Nucleus accumbens (tissue), 56 donors: ENCODE measurements around the gene FAM107A.

Experiments used
- DNase-seq, 56 donors: peaks; one replicate each; lab custom pipeline; 2025; lab: John Stamatoyannopoulos, UW

Gene FAM107A

DNA sequence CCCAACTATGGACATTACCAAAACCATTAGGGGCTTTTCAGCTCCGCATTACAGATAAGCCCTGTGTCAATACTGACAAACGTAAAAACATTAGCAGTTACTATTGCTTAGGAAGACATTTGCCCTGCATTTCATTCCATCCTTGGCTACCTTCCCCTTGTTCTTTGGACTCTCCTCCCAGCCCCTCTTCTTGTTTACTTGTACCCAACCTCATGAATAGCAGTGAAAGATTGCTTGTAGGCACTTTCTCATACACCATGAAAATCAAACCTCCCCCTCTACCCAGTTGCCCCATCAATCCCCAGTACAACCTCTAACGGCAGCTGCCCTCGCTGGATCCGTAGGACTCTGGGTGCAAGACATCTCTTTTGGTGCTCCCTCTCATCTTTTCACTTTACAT, 16.9 kb upstream of the FAM107A start:
- no peak for DNase-seq

DNA sequence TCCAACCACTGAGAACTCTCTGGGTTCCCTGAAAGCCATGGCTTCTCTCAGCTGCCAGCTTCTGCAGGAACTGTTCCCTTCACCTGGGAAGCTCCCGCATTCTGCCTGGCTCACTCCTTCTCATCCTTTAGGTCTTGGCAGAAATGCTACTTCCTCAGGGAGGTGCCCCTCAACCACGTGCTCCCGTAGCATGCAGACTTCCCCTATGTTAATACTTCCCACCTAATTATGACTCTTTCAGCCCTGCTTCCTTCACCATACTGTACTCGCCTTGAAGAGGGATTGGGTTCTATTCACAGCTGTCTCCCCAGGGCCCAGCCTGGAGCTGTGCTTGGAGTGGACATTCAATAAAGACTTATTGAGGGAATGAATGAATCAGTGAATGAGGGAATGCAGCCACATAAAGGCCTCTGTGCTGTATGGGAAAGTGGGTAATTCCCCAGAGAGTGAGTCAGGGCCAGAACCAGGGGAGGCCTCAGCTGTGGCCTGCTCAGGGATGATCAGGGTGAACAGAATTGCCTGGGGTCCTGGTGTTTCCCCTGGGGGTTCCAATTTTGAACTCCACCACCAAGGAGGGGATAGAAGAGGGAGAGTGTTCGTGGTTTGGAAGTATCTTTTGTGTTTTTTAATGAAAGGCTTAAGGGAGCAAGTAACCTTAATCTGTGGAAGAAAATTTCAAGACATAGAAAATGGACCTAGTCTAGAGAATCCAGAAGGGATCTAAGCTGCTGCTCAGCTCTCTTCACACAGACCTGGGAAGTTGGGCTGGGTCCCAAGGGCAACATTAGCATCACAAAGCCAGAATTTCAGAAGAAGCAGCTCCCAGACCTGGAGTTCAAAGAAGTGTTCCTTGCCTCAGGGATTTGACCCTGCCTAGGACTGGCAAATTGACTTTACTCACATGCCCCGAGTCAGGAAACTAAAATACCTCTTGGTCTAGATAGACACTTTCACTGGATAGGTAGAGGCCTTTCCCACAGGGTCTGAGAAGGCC, 14.6 kb upstream of the FAM107A start:
- no peak for DNase-seq

DNA sequence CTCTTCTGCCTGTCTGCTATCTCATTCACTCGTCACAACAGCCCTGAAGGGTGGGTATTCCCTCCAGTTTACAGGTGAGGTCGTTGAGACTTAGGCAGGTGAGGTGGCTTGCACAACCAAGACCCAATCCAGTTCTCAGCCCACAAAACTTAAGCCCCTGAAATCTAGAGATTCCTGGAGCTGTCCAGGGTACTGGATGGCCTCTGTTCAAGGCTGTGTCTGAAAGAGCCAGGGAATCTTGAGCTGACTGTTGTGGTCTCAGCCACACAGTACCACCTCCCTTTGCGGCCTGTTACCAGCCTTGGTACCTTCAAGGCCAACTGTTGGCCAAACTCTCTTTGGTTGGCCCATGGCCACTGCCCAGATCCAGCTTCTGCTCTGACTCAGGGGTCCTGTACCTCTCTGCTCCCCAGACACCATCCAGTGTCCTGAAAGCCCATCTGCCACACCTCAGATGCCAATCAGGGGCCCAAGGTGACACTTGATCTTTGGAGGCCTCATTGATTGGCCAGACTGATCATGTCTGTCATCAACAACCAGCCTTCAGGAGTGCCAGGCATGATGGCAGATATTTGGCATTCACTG, 10.9 kb upstream of the FAM107A start:
- no peak for DNase-seq

DNA sequence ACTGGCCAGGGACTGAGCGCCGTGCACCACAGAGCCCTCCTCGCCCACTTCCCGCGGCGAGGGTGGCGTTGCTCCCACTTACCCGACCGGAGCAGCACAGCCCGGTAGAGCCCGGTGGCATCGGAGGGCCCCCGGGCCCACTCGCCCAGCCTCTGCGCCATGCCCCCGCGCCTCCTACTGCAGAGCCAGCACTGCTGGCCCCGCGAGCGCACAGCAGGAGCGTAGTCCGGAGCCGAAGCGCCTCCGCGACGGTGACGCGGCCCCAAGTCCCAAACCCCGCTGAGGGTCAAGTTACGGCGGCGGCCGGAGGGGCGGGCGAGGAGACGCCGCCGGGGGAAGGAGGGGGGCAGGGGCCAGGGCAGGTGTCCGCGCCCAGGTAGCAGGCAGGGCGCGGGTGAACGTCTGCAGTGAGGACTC, 9.6 kb upstream of the FAM107A start:
- no peak for DNase-seq

DNA sequence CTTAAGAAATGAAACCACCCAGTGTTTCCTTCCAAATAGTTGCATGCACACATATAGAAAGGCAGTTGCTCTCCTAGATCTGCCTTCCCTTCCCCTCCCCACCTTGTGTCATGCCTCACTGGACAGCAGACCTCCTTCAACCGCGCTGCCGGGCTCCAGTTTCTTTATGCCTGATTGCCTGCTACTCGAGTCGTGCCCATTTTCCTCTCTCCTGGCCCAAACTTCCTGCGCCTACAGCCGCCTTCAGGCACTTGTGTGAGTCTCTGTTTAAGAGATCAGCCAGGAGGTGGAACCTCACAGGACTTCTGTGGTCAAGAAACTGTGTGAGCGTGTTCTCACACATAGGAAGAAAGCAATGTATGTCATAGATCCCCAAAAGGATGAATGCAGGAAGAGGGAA, 8.8 kb upstream of the FAM107A start:
- DNase-seq, result peak in 3 of 56 donors; percentile 17 to 30 (median 20)

DNA sequence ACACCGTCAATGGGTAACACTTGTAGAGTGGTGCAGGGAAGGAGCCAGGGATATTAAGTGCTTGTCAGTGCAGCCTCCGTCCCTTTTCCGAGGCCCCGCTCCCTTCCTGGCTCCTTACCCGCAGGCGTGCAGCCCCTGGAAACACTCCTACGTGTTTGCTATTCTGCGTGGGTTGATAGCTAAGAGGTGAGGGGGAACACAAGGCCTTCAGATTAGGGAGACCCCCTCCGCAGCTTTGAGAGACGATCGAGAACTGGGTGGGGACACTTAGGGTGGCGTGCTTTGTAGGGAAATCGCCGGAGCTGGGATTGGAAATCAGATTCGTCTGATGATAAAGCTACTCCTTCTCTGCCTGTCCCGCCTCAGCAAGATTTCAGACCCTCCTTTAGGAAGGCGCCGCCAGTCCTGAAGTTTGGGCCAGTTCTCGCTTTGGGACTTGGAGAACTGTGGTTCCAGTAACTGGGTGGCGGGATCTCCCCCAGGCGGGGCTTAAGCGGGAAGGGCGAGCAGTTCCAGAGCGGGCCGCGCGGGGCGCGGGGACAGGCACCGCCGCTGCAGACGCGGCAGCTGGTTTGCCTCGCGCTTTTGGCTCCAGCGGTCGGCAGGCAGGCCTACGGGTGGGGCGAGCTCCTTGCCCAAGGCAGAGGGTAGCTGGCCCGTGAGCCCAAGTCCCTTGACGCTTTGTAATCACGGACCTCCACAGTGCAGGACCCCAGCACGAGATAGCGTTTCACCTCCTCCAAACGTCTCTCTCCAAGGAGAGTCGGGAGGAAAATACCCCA, 8.0 kb upstream of the FAM107A start:
- DNase-seq, result peak in 55 of 56 donors; percentile 6 to 84 (median 61)

DNA sequence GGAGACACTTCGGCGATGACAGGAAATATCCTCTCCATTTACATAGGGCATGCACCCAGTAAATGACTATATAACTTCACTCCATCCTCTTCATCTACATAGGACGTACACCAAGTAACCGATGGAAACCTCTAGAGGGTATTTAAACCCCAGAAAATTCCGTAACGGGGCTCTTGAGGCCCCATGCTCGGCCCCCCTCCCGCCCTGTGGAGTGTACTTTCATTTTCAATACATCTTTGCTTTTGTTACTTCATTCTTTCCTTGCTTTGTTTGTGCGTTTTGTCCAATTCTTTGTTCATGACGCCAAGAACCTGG, 7.5 kb upstream of the FAM107A start:
- no peak for DNase-seq

DNA sequence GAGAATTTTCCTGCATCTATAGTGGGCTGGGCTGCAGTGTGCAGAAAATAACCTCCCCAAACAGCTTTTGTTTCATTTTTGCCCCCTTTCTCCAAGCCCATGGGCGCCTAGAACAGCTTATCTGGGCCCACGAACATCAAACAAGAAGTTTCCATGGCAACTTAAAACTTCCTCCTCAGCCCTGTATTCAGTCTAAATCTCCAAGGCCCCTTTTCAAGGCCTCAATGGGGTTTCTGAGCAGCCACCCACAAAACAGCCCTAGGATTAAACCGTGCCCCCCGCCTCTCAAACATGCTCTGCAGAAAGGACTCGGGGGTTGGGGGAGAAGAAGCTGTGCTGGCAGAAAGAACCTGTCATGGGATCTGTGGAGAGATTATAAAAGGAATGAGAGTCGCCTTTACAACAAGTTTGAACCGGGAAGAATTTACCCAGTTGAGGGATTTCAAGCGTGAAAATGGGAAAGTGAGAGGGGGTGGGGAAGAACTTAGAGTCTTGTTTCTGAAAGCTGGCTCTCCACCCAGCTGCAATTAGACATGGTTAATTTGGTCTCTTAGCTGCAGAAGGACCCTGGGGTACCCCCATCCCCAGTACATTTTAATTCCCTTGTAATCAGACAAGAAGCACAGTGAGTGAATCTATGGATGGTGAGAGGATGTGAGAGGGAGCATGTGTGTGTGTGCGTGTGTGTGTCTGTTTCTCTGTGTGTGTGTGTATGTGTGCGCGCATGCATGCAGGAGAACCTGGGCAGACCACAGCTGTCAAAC, 4.3 kb upstream of the FAM107A start:
- peak in 28 of 56 donors; percentile 10 to 68 (median 29) for DNase-seq

DNA sequence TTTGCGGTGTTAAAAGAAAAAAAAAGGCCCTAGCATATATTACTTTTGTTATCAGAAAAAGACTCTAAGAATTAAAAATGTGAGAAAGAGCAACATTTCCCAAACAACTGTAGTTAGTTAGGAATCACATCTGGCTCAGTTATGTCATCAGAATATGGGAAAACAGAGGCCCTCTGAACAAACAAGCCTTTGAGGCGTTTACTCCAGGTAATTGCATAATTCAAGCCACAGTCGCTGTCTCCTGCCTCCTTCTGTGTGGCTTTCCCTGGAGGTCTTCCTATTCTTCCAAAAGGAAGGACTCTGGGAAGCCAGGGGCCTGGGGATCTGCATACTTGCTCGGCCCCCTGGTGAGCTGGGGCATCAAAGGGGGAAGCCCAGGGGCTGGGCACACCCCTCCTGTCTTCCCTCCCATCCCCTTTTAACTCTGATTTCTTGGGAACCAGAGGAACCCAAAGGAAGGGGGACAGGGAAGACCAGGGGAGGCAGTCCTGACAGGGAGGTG, 3.7 kb upstream of the FAM107A start:
- DNase-seq, result no peak

DNA sequence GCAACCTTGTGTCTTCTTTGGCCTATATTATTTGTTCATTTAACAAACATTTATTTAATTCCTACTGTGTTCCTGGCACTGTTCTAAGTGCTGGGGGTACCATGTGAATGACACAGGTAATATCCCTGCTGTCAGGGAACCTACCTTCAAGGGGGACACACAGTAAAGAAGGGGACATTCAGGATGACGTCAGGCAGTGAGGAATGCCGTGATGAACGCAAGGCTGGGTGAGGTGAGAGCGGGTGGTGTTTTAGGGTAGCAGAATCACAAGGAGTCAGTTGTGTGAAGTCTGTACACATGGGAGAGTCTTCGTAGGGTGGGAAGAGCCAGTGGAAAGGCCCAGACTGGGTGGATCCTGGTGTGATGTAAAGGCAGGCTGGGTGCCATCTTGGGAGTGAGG, 1.7 kb upstream of the FAM107A start:
- no peak for DNase-seq

DNA sequence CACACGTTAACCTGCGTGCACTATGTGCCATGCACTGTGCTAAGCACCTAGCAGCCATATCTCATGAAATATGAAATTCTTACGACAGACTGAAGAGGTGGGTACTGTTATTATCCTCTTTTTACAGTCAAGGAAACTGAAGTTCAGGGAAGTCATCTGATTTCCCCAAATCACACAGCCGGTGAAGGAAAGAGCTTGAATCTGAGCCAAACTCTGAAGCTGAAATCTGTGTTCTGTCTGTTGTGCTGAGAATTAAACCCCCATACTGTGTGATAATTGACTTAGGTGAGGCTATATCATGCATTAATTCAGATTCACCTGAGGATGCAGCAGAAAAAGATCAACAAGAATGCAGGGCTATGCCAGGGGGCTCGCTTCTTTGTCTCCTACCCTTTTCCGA, 475 bp downstream of the FAM107A start:
- DNase-seq, result no peak

DNA sequence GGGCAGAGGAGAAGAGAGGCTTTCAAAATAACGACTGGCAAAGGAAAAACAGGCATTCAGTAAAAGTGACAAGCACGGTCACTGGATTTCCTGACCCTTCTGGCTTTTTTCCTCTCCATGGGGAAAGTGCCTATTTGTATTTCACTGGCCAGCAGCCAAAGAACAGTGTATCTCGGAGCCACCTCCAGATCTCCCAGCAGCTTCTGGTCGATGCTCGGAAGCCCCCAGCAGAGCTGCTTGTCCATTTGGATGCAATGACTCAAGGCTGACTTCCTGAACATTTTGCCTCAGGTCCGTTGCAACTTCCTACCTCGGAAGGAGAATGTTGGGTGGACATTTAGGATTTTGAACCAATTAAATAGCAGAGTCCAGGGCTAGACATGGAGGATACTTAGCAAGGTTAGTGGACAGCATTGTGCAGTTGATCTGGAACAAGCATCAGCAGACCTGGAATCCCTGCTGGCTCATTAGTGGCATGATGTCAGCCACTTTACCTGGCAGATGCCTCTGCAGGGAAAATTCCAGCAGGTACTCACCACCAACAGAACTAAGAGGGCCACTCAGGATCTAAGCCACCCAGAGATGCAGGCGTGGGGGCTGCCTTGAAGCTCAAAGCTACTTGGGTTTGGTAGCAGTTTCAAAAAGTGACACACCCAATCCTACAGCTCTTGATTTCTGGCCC, 1.1 kb downstream of the FAM107A start:
- DNase-seq, result peak in 11 of 56 donors; percentile 17 to 51 (median 35)

DNA sequence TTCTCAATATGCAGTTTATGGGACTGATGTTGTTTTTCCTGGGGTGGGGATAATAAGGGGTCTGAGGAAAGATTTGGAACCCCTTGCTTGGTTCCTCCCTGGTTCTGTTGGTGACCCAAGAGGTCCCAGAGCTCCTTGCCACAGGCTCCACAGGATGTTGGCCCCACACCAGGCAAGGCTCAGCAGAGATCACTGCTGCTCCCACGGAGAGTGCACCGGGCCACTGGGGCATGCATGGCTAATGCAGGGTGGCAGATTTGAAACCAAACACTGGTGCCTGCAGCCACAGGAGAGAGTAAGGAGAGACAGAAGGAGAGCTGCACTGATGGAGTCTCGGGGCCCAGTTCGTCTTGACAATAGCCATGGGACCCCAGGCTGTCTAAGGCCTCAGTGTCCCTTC, 2.5 kb downstream of the FAM107A start:
- peak in 3 of 56 donors; percentile 13 to 18 (median 16) for DNase-seq

DNA sequence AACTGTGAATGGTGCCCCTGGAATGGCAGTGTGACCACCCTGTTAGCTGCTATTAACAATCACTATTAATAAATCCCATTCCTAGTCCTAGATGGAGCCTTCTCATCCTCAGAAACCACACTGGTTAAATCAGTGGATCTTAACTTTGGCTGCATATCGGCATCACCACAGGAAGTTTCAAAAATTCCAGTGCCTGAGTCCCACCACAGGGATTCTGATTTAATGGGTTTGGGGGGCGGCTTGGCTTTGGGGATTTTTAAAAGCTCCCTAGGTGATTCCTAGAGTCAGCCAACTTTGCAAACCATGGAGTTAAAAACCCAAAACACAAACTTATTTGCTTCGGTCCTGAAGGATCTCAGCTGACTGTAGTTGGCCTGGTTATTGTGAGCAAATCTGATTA, 3.1 kb downstream of the FAM107A start:
- no peak for DNase-seq

DNA sequence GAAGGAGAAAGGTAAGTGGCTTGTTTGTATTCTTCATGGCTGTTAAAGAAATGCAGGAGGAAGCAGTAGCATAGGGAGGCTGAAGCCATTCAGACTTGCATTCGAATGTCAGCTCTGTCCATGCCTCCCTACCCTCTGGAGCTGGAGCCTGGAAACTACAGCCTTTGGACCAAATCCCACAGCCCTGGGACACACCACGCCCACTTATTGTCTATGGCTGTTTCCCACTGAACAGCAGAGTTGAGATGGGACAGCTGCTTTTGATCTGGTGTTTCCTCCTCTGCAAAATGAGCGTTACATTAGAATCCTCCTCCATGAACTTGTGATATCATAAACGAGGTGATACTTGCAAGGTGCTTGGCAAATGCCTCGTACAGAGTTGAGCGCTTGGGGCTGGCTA, 3.6 kb downstream of the FAM107A start:
- DNase-seq, result no peak

DNA sequence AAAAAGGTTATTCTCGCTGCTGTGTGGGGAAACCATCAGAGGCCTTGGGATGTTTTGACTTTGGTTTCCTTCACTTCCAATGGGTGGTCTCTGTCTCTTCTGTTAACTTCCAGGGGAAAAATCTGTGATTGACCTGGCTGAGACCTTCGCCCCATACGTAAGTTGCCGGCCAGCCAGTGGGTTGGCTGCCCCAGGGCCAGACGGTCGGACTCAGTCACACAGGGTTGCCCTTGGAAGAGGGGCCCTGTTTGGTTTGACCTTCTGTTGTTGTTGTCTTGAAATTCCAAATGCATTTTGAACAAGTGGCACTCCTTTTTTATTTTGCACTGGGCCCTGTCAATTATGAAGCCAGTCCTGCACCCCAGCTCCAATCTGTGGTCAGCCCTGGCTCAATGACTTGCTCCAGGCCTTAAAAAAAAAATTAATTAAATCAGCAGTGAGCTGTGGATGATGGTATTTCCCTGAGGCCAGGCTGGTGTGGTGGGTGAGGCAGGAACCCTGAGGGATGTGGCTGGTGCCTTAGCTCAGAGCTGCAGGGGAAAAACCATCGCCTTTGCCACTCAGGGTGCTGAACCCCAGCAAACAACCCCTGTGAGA, 4.5 kb downstream of the FAM107A start:
- no peak for DNase-seq

DNA sequence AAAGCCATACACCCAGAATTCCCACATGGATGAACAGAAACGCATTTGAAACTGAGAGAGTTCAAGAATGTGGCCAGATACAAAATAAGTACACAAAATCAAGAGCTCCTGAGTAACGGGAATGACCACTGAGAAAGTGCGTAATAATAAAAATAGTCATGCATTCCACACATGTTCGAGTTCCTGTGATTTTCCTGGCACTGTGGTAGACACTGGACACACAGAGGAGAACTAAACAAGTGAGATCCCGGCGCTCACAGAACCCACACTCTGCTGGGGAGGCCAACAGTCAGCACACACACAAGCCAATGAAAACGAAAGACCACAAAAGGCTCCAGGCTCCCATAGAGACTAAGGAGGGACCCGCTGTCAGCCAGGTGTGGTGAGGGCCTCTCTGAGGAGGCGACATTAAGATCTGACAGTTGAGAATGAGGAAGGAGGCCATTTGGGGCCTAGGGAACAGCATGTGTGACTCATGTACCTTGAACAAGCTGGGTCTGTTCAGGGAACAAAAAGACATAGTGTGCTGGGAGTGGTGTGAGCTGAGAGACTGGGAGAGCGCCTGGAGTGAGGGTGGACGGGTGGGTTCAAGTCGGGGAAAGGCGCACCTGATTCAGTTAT, 5.1 kb downstream of the FAM107A start:
- no peak for DNase-seq

DNA sequence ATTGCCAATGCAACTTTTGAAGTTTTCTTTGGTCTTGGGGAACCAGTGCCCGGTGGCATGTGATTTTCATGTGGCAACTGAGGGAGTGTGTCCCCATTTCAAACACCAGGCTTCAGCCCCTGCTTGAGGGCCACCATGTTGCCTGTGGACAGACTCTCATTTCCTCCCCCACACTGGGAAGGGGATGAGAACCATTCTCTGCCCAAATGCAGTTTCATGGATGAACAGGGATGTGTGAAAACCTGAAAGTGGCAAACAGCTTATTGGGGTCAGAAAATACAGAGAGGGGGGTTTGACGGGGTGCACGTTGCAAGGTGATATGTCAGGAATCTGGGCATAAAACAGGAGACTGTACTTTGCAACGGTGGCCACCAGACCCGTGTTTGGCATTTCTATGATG, 6.3 kb downstream of the FAM107A start:
- no peak for DNase-seq
